HepG2 (cell line): ENCODE results near the gene DNAH9. TPM values are rescaled to one million over a fixed set of nuclear protein-coding genes. Genes with fewer than 3 reads are reported as not detected.

Experiments used
- ADNP ChIP-seq: sonication (generic); formaldehyde crosslinking; IDR thresholded peaks from 2 replicates; pipeline ENCODE4 v1.4.0; 2020; ENCODE audit warnings: missing genetic modification reagents
- E2F1 ChIP-seq: sonication (generic); formaldehyde crosslinking; IDR thresholded peaks from 2 replicates; pipeline ENCODE4 v1.5.0; 2020; ENCODE audit warnings: missing genetic modification reagents
- EED ChIP-seq: sonication (generic); formaldehyde crosslinking; IDR thresholded peaks from 2 replicates; pipeline ENCODE4 v1.5.0; 2020; ENCODE audit warnings: mild to moderate bottlenecking, missing genetic modification reagents
- FOXP4 ChIP-seq: sonication (generic); formaldehyde crosslinking; IDR thresholded peaks from 2 replicates; pipeline ENCODE4 v1.4.0; 2020; ENCODE audit warnings: missing genetic modification reagents
- GMEB2 ChIP-seq: IDR thresholded peaks from 2 replicates; pipeline ENCODE4 v1.6.1; 2016; ENCODE audit warnings: missing biosample characterization, missing genetic modification reagents, low read depth
- NFE2L2 ChIP-seq: fragments of 150-350 bp; IDR thresholded peaks from 2 replicates; pipeline ENCODE4 v1.6.1; 2014; ENCODE audit warnings: low read length
- SOX5 ChIP-seq: IDR thresholded peaks from 2 replicates; pipeline ENCODE4 v1.6.1; 2016; ENCODE audit warnings: borderline replicate concordance
- ZEB1 ChIP-seq: IDR thresholded peaks from 2 replicates; pipeline ENCODE4 v1.6.1; 2012; ENCODE audit warnings: mild to moderate bottlenecking, low read depth, inconsistent platforms; ENCODE audit not compliant: insufficient replicate concordance
- ZNF660 ChIP-seq: sonication (generic); formaldehyde crosslinking; IDR thresholded peaks from 2 replicates; pipeline ENCODE4 v1.5.1; 2020; ENCODE audit warnings: mild to moderate bottlenecking, low read depth, missing genetic modification reagents, borderline replicate concordance
- ZNF878 ChIP-seq: sonication (generic); formaldehyde crosslinking; IDR thresholded peaks from 2 replicates; pipeline ENCODE4 v1.8.1; 2023; ENCODE audit warnings: mild to moderate bottlenecking, missing genetic modification reagents, moderate library complexity
- ZSCAN25 ChIP-seq: sonication (generic); formaldehyde crosslinking; IDR thresholded peaks from 2 replicates; pipeline ENCODE4 v1.8.0; 2022; ENCODE audit warnings: mild to moderate bottlenecking, missing genetic modification reagents
- polyA plus RNA-seq, 8 experiments: library from polyadenylated mRNA; depleted of rRNA in 3 of 8; stranded (reverse) in 7 of 8; unstranded in 1 of 8; fragments of >200 nt; fragmentation: Illumina TruSeq in 4 of 8; extraction: Trizol in 4 of 8; gene quantifications; 2 replicates each; pipeline versions ENCODE4 v1.2.1 to v1.2.3, GENCODE V29; 2011 to 2016; ENCODE audit warnings: low read depth in 4 of 8, missing spikeins in 1 of 8, mixed read lengths in 1 of 8; ENCODE audit not compliant: insufficient read depth in 1 of 8
- total RNA-seq, 5 experiments: library from RNA; depleted of rRNA; stranded (reverse); fragments of >200 nt; fragmentation: Illumina TruSeq; extraction: Trizol; gene quantifications; 2 replicates each; pipeline ENCODE4 v1.2.3, GENCODE V29; 2016; ENCODE audit warnings: low read depth in 1 of 5

DNAH9 gene
- total and polyA plus RNA-seq, 2 of the 13 experiments (the other 11 are each of a cell fraction or from before 2014, with no cell fraction given): not detected

- TF ChIP-seq ADNP (CRISPR knock-in tag) (no peak), ZSCAN25 (CRISPR knock-in tag) (no peak), NFE2L2 (no peak), ZNF660 (CRISPR knock-in tag) (no peak), GMEB2 (CRISPR knock-in tag) (no peak), SOX5 (CRISPR knock-in tag) (no peak), ZNF878 (no peak), E2F1 (CRISPR knock-in tag) (no peak), FOXP4 (CRISPR knock-in tag) (no peak), EED (CRISPR knock-in tag) (no peak), ZEB1 (no peak)
Observed at GRCh38 chr17:11637796-11638195, 39.5 kb downstream of the DNAH9 start (continued).
